H1 (cell line): ENCODE results near the gene NDUFB5. TPM values are rescaled to one million over a fixed set of nuclear protein-coding genes. Genes with fewer than 3 reads are reported as not detected.
A peak's percentile ranks its signal among the peaks of the same experiment; 100 is the strongest.

Source experiments
- ASH2L ChIP-seq: fragments of 200-600, 300-600 bp; sonication (generic); IDR thresholded peaks from one replicate; pipeline ENCODE4 v1.7.1; 2017; ENCODE audit warnings: low read length
- BACH1 ChIP-seq: IDR thresholded peaks from 2 replicates; pipeline ENCODE4 v1.6.1; 2012; ENCODE audit warnings: low read length, improper control_type of control experiment
- BRCA1 ChIP-seq: IDR thresholded peaks from 2 replicates; pipeline ENCODE4 v1.6.1; 2012; ENCODE audit warnings: low read depth, low read length, improper control_type of control experiment
- CBX8 ChIP-seq: fragments of 300-800, 300-1000 bp; sonication (generic); IDR thresholded peaks from 2 replicates; pipeline ENCODE4 v1.7.1; 2016; ENCODE audit warnings: low read depth, low read length, borderline replicate concordance
- CREB1 ChIP-seq: IDR thresholded peaks from 2 replicates; pipeline ENCODE4 v1.6.1; 2012; ENCODE audit warnings: inconsistent platforms
- CTCF ChIP-seq, 3 experiments: IDR thresholded peaks; 1 replicate in 2 of 3; 2 replicates in 1 of 3; pipeline versions ENCODE4 v1.5.1 to v1.6.1; 2011; ENCODE audit warnings: low read length in 3 of 3, mild to moderate bottlenecking in 3 of 3, inconsistent platforms in 2 of 3, low read depth in 1 of 3, moderate library complexity in 1 of 3; ENCODE audit not compliant: insufficient read depth in 1 of 3; ENCODE audit errors: control extremely low read depth in 1 of 3
- E2F6 ChIP-seq: IDR thresholded peaks from 2 replicates; pipeline ENCODE4 v1.6.1; 2012; ENCODE audit warnings: inconsistent platforms
- EGR1 ChIP-seq: IDR thresholded peaks from 2 replicates; pipeline ENCODE4 v1.6.1; 2011; ENCODE audit warnings: low read depth, low read length, borderline replicate concordance
- GABPA ChIP-seq: IDR thresholded peaks from 2 replicates; pipeline ENCODE4 v1.6.1; 2011; ENCODE audit warnings: mild to moderate bottlenecking, low read length, moderate library complexity, borderline replicate concordance; ENCODE audit not compliant: insufficient read depth
- KDM5A ChIP-seq: fragments of 200-600 bp; IDR thresholded peaks from 2 replicates; pipeline ENCODE4 v1.7.1; 2012; ENCODE audit warnings: mild to moderate bottlenecking, low read length, inconsistent platforms, mixed read lengths
- POU5F1 ChIP-seq: IDR thresholded peaks from 2 replicates; pipeline ENCODE4 v1.6.1; 2011; ENCODE audit warnings: low read depth, mild to moderate bottlenecking, low read length, moderate library complexity
- RAD21 ChIP-seq, 2 experiments: IDR thresholded peaks in 1 of 2; conservative IDR thresholded peaks in 1 of 2; 2 replicates each; pipeline ENCODE4 v1.6.1; 2011; ENCODE audit warnings: low read depth in 2 of 2, low read length in 2 of 2, improper control_type of control experiment in 1 of 2, inconsistent platforms in 1 of 2, mild to moderate bottlenecking in 1 of 2, moderate library complexity in 1 of 2
- RFX5 ChIP-seq: IDR thresholded peaks from 2 replicates; pipeline ENCODE4 v1.6.1; 2011; ENCODE audit warnings: low read depth, low read length, improper control_type of control experiment, borderline replicate concordance
- RNF2 ChIP-seq: fragments of 200-900, 300-1000 bp; sonication (generic); IDR thresholded peaks from 2 replicates; pipeline ENCODE4 v1.7.1; 2016; ENCODE audit warnings: borderline replicate concordance, low read depth, mild to moderate bottlenecking, antibody characterized with exemption, low read length; ENCODE audit not compliant: poor library complexity, severe bottlenecking; ENCODE audit errors: missing control alignments
- SIN3A ChIP-seq, 2 experiments: IDR thresholded peaks in 1 of 2; conservative IDR thresholded peaks in 1 of 2; 2 replicates each; pipeline ENCODE4 v1.6.1; 2011 to 2012; ENCODE audit warnings: low read length in 2 of 2, improper control_type of control experiment in 1 of 2, low read depth in 1 of 2, mild to moderate bottlenecking in 1 of 2
- SP4 ChIP-seq: IDR thresholded peaks from 2 replicates; pipeline ENCODE4 v1.6.1; 2012; ENCODE audit warnings: low read length, inconsistent platforms
- TAF1 ChIP-seq: IDR thresholded peaks from 2 replicates; pipeline ENCODE4 v1.6.1; 2011; ENCODE audit warnings: mild to moderate bottlenecking, low read depth, low read length
- TCF12 ChIP-seq: IDR thresholded peaks from 2 replicates; pipeline ENCODE4 v1.6.1; 2011; ENCODE audit warnings: low read depth, mild to moderate bottlenecking, low read length
- TEAD4 ChIP-seq: IDR thresholded peaks from 2 replicates; pipeline ENCODE4 v1.6.1; 2012; ENCODE audit warnings: low read depth, low read length, inconsistent platforms, mixed read lengths
- USF2 ChIP-seq: IDR thresholded peaks from 2 replicates; pipeline ENCODE4 v1.6.1; 2011; ENCODE audit warnings: low read length, improper control_type of control experiment
- YY1 ChIP-seq: IDR thresholded peaks from 2 replicates; pipeline ENCODE4 v1.6.1; 2011; ENCODE audit warnings: low read depth, mild to moderate bottlenecking, low read length
- polyA plus RNA-seq, 7 experiments: library from polyadenylated mRNA; depleted of rRNA in 3 of 7; stranded (reverse) in 5 of 7; unstranded in 2 of 7; fragments of >200 nt in 5 of 7; fragments of 200-250 nt in 2 of 7; gene quantifications; 1 replicate in 5 of 7; 2 replicates in 1 of 7; 4 replicates in 1 of 7; pipeline versions ENCODE4 v1.2.1 to v1.2.3, GENCODE V29; 2011 to 2013; ENCODE audit warnings: missing spikeins in 2 of 7, mixed read lengths in 2 of 7
- total RNA-seq: library from RNA; stranded (reverse); fragmentation: NEBNext Ultra II Directional; extraction: Animal tissue kit (Norgen Biotek cat#: 25700); gene quantifications from 2 replicates; pipeline ENCODE4 v1.2.1, GENCODE V29; 2021

NDUFB5 gene
- total and polyA plus RNA-seq, 2 of the 8 experiments (the other 6 are each of a cell fraction or from before 2014, with no cell fraction given) = 46.1 to 85.8 TPM

GRCh38 chr3:179666436-179667035 lies 61.9 kb downstream of the NDUFB5 start (continued):
- TF ChIP-seq EGR1 (no peak), CREB1 (no peak), USF2 (no peak), RNF2 (no peak), SIN3A (conservative IDR thresholded peaks at IDR 0.05 in 1 of 2, IDR thresholded peaks at IDR 0.05 in 1 of 2; ENCODE audit: low read depth in 1 of 2, low read length in 2 of 2) (peak; percentile 67 to 69; a peak in 2 of 4 replicates), SP4 (no peak), BRCA1 (no peak), RAD21 (IDR thresholded peaks at IDR 0.05 in 1 of 2, conservative IDR thresholded peaks at IDR 0.05 in 1 of 2; ENCODE audit: low read depth in 2 of 2, low read length in 2 of 2) (0 out of 4 replicates have a peak, but pooled peaks of 1 of the 2 experiments have one; percentile 14), CTCF (IDR thresholded peaks at IDR 0.05; ENCODE audit: control extremely low read depth in 1 of 3, insufficient read depth in 1 of 3, low read depth in 1 of 3, low read length in 3 of 3) (no peak), BACH1 (no peak), TAF1 (no peak), RFX5 (no peak), TCF12 (no peak), YY1 (no peak), POU5F1 (no peak), KDM5A (no peak), E2F6 (peak; percentile 38; the same call in 1 of the 2 replicates), TEAD4 (no peak), GABPA (no peak), CBX8 (no peak), ASH2L (no peak)
